ENCODE results near the gene CHGA. TPM values are rescaled to one million over a fixed set of nuclear protein-coding genes. Genes with fewer than 3 reads are reported as not detected.

Gene CHGA
- total and polyA plus RNA-seq, 2 of the 8 experiments (the other 6 are each of a cell fraction or from before 2014, with no cell fraction given) = 17.5 to 28.2 TPM

GRCh38 chr14:92917956-92918355, 5.0 kb upstream of the CHGA start (continued):
- no peak for TF ChIP-seq SUZ12 (IDR thresholded peaks at IDR 0.05; ENCODE audit: low read length)
- no peak for TF ChIP-seq SIX5 (IDR thresholded peaks at IDR 0.05; ENCODE audit: low read depth, low read length)

Data from H1 (cell line).